Stimulated activated CD8-positive, alpha-beta memory T cell treated with anti-CD3 and anti-CD28 coated beads, Interleukin-2, amount 100 ng/mL, for 48 hours (primary cell): ENCODE data around the gene RABL3.
"Not testable (repeated sequence)": the region's sequence is repeated elsewhere in the genome, so short reads cannot be mapped to it uniquely, and the experiment has no call there.

Experiments
- DNase-seq, 2 donors: peaks; one replicate each; pipeline ENCODE4 v3.0.0-alpha.2; 2020; ENCODE audit warnings: low read depth in 2 of 2

Gene RABL3

DNA sequence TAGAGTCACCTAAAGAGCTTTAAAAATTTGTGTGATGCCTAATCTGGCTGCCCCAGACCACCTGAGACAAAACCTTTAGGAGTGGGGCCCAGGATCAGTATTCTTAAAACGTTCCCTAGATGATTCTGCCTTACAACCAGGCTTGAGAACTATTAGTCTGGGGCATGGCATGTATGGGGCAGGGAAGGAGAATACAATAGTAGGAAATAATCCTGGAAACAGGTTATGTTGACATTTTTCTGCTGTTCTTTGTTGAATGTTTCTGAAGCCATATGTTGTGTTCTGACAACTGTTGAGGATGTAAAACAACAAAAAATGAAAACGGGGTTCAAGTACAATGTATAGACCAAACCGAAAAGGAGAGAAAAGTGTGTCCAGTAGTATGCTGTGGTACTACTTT lies 3.1 kb upstream of the RABL3 start:
- no peak for DNase-seq

DNA sequence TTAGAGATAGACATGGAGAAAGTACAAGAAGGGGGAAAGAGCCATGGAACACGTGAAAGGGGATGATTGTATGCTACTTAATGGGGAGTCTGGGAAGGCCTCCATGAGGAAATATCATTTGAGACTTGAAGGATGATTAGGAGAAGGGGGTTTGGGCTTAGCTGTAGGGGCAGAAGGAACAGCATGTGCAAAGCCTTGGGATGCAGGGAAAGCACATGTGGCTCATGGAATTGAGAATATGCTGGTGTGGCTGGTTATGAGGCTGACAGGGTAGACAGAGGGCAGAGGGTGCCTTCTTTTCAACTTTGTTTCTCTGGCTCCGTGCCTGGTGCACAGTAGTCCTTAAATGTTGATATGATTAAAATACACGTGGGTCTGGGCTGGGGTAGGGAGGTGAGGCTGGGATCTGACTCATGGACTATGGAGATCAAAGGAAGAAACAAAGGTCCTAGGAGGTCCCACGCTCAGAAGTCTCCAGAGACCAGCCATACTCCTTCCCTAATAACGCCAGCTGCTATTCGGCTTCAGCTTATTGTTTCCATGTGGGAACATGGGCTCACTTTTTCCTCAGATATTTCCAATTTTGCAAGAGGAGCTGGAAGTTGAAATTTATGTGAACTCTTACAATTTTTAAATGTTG lies 1.4 kb upstream of the RABL3 start:
- DNase-seq = no peak

DNA sequence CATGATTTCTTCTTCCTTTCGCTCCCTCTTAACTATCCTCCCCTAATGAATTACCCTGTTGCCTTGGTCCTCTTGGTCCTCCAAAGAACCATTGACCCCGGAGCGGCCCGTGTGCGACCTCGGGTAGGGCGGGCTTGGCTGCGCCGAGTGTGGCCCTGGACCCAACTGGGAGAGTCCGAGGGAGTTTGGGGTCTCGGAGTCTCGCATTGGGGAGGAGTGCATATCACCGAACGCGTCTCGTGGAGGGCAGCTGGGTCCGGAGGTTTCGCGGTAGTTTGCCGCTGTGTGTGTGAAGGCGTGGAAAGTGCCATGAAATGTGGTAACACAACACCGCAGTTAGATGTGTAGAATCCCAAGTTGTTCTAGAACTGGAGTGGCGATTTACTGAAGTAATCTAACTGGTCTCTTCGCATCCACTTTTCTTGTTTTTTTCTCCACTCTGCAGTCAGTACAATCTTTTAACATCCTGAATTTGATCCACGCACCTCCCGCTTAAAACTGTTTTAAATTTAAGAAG lies 591 bp upstream of the RABL3 start:
- peak; percentile 7 to 14 for DNase-seq

DNA sequence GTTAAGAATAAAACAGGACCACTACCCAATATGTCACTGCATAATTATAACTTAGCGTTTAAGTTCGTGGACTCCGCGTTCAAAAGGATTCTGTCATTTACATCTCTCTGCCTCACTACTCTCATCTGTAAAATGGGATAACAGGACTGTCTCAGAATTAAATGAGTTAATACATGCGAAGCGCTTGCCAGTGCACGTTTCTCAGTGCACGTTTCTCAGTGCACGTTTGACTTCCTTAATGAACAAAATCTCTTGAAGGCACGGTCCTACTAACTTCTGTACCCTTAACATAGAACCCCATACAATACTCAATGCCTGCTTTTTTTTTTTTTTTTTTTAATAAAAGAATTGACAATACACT lies 499 bp downstream of the RABL3 start:
- DNase-seq = no peak

DNA sequence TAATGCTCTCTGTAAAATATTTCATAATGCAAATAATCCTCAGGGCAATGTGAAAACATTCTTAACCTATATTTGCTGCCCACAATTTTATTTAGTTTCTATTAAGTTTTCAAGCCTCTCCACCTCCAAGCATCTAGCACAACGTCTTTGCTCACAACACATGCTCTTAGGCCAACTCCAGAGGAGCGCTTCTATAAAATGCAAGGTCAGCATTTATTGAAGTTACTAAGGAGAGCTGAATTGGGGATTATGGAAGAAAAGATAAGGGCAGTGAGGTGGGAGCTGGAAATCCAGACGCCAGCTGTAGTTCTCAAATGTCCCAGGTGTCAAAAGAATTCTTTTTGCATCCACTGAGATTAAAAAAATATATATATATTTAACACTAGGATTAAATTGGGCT lies 996 bp downstream of the RABL3 start:
- no peak for DNase-seq

- not testable (repeated sequence) for DNase-seq
Observed at GRCh38 chr3:120738006-120738405, 4.3 kb downstream of the RABL3 start.

GRCh38 chr3:120730576-120731542 lies 11.5 kb downstream of the RABL3 start:
- no peak for DNase-seq

DNA sequence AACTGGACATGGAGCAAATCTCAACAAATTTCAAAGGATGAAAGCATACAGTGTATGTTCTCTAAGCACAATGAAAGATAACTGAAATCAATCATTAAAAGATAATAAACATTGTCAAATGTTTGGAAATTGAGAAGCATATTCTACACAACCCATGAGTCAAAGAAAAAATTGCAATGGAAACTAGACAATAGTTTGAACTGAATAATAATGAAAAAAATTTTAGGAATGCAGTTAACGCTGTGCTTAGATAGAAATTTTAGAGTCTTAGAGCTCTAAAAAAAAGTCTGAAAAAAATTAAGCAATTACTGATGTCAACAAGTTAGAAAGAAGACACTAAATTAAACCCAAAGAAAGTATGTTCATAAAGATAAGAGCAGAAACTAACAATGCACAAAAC lies 15.5 kb downstream of the RABL3 start:
- DNase-seq = no peak

GRCh38 chr3:120719167-120719834 lies 23.0 kb downstream of the RABL3 start:
- DNase-seq = peak; percentile 25 to 32

DNA sequence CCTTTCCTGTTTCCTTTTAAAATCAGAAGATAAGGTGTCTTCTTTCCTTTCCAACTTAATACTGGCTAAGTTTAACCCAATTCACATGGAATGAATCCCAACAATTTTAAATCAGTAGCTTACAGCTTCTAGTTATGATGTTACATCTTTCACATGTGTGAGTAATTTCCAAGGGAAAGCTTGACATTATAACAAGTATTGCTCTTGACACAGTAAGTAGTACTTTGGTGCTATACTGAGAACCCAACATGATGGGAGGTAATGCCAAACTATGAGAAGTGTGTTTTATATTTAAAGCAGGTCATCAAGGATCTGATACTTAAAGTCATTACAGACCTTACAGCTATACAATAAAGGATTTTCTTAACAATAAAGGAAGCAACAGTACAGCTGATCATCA lies 29.1 kb downstream of the RABL3 start:
- no peak for DNase-seq

- no peak for DNase-seq
Observed at GRCh38 chr3:120710369-120710768, 31.9 kb downstream of the RABL3 start.

DNA sequence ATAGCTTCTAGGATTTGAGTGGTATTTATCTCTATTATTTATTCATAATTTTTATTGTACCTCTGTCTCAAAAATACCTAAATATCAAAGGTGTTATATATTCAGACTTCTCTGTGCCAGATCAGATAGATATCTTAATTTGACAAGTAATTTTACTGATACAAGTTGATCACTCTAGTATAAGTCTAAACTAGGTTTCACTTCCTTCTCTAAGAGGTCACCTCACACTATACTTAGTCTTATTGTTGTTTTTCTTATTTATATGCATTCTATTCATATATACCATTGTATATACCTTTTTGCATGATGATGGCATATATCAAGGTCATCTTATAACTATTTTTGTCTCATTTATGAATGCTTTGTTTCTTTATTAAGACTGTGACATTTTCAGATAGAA lies 33.9 kb downstream of the RABL3 start:
- DNase-seq = no peak

- no peak for DNase-seq
Observed at GRCh38 chr3:120706950-120707349, 35.4 kb downstream of the RABL3 start.

DNA sequence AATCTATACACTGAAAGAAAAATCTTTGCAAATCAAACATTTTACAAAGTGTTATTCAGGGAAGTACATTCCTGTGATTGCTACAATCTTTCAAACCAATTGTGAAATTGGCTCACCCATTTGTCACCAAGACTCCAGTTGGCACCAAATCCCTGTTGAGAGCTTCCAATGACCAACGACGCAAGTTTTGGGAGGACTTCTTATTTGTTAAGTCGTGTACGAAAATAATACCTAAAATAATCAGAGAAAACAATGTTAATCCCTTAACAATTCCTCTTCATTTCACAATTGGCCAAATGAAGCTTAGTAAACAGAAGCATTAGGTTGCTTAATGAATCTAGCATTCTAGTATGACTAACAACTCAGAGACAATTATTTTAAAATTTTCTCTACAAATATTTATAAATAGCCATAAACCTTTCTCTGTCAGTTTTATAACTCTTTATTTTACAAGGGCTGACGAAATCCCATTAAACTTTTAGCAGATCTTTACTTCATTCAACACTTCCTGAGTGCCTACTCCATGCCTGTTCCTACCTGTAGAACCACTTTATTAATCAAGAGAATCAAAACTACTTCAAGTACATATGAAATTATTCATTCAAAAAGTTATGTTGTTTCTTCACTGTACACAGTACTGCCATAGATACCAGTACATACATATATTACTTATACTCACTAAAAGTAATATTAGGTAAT lies 36.3 kb downstream of the RABL3 start:
- no peak for DNase-seq

DNA sequence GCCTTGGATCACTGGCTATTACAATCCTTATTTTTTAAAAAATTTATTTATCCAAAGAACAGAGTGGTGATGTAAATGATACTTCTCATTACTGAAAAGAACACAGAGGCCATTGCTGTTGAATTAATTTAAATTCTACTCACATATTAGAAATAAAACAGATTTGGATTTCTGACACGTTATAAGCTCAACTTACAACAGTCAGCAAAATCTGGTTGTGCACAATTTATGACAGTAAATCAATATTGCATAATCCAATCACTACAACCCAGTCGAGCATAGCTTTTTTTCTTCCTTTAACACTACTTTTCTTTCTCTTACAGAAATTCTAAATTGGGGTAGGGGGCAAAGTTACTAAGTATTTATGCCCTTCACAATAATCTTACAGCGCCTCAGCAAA lies 43.0 kb downstream of the RABL3 start:
- no peak for DNase-seq

DNA sequence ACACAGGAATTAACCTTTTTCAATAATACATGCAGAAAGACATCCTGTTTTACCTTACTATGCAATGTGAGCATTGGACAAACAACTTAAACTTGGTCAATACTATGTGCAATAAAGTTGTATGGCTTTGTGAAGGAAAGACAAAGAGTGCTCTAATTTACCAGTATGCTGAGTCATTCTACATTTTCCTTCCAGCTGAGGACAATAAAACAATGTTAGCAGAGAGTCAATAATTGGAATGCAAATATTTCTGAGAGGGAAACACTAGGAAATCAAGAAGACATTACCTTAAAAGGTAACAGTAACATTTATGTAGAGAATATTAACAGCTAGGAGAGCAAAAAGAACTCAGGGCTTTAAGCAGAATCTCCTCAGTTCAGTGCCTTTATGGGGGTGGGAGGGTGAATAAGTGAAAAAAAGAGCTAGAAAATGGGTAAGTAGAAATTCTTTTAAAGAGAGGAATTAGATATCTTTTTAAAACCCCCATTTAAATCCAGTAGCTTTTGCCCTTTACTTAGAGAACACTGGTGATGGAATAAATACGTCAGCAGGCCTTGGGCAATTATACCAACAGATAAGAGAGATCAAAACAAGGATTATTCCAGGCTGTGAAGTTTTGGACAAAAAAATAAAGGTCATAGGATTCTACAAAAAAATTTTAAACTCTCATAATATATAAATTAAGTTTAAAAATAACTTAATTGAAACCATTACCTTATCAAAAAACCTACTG lies 48.7 kb downstream of the RABL3 start:
- no peak for DNase-seq

- DNase-seq = no peak
Observed at GRCh38 chr3:120689395-120689794, 52.9 kb downstream of the RABL3 start.

- DNase-seq = no peak
Observed at GRCh38 chr3:120688121-120688520, 54.2 kb downstream of the RABL3 start.

GRCh38 chr3:120685411-120685810 lies 56.9 kb downstream of the RABL3 start:
- no peak for DNase-seq

DNA sequence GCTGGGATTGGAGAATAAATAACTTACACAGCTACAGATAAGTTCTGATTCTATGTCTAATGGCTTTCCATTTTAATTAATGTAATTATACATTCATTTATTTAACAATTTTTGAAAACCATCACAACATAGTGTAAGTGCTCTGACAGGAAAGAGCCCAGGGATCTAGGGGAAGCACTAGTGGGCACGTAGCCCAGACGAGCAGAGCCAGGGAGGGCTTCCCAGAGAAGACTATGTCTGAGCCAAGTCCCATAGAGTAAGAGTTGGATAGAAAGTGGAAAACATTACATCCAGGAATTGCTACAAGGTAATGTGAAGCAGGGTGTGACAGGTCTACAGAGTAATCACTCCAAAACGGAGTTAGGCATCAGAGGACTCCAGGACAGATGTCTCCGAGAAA lies 57.4 kb downstream of the RABL3 start:
- no peak for DNase-seq

DNA sequence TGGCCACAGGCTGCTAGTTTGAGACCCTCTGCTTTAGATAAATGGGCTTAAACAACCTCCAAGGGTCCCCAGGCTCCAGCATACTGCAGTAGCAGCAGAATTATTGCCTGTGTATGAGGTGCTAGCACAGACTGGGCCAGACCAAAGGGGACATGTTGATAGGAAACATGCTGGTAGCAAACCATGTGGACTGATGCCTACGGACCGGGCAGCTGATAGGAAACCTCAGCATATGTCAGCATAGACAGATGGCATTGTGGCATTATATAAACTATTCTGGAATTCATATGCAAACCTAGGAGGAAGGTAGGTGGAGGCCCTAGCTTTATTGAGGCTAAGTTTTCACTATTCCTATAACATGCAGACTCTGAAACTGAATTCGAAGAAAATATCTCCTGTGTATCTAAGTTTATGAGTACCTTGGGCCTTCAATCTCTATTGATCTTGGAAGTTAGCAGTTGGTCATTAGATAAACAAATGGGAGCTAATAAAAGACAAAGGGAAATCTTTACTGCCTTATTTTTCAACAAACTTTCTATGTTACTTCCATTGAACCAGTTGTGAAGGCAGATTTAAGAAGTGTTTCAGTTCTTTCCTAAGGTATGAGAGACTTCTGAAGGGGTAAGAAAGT lies 58.5 kb downstream of the RABL3 start:
- no peak for DNase-seq
